Central memory CD4-positive, alpha-beta T cell (primary cell): Measurements from ENCODE around the gene DUOXA2.
"Not testable (repeated sequence)": the region's sequence is repeated elsewhere in the genome, so short reads cannot be mapped to it uniquely, and the experiment has no call there.

Experiments
- DNase-seq: peaks from one replicate; pipeline ENCODE4 v3.0.0; 2022

The DUOXA2 gene

DNA sequence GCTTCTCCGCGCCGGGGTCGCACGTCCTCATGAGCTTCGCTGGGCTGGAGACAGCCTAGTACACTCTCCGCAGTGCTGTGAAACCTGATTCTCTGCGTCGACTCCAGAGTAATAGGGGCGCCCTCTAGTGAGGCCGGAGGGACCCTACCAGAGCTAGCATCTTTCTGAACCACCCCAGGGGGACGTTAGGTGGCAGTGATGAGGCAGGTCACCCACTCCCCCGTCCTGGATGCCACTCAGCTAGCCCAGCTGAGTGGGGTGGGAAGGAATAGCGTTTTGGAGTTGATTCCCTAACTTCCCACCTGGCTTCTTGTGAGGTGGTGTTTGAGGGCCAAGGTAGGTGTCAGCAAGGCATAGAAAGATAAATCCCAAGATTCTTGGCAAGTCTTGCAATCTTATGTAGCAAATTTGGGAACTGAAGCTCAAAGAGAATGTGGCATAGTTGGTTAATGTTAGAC lies 4.0 kb downstream of the DUOXA2 start:
- DNase-seq: peak; percentile 76

DNA sequence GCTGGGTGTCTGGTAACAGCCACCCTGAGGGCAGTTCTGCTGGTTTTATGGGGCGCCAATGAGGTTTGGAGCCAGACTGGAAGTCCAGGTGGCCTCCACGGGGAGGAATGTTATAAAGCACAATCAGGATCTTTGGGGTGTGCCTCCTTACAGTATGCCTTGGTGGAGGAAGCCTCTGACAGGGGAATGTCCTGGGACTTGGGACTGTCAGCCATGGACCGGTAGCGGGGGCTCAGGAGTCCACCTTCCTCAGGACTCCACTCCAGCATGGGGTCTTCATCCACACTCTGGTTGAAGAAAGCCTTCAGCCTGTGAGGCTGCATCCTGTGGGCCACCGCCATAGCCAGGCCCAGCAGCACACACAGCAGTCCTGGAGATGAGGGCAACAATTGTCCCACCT lies 4.9 kb downstream of the DUOXA2 start:
- no peak for DNase-seq

DNA sequence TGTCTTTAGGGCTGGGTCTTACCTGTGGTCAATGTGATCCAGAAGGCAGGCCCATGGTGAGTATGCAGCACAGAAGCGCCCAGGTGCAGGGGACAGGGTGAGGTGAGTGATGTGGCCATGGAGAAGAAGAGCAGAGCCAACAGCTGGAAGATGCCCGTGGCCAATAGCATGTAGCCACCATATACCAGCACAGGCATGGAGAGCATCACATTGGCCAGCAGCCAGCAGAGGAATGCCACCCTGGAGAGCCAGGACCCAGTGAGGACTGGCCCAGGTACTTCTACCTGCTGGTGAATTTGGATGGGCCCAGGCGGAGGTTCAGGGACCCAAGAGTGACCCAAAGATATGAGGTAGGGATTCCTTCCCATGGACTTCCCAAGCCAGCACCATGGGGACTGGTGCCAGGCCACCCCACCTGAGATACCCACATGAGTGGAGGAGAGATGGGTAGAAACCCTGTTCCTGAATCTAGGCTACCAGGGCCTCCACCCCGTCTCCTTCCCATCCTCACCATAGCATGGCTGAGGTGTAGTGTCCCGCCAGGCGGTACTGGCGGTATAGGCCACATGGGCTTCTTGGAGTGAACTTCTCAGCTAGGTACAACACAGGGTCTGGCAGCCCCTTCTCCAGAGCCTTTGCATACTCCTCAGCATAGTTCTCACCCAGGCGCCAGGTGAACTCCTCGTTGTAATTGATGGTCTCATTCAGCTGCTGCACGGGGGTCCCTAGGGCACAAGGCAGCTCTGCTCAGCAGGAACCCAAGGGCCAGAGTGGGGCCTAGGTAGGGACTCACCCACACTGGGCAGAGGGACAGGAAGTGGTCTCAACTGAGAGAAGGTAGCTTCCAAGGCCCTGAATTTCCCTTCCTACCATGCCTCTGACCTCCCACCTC lies 6.2 kb downstream of the DUOXA2 start:
- DNase-seq: no peak

DNA sequence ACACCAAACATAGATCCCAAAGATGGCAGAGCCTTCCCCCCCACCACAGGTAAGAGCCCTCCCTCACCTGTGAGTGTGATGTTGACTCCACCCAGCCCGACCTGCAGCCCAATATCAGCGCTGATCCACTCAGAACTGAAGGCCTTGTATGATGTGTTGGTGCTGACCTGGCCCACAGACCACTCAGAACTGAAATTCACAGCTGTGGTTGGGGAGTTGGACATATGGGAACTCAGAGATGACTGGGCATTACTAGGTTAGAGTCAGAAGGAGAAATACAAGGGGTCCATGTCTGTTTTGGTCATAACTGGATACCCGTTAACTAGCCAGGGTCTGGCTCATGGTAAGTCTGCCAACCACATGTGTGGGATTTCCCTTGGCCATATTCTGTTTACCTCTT lies 6.9 kb downstream of the DUOXA2 start:
- DNase-seq: no peak

DNA sequence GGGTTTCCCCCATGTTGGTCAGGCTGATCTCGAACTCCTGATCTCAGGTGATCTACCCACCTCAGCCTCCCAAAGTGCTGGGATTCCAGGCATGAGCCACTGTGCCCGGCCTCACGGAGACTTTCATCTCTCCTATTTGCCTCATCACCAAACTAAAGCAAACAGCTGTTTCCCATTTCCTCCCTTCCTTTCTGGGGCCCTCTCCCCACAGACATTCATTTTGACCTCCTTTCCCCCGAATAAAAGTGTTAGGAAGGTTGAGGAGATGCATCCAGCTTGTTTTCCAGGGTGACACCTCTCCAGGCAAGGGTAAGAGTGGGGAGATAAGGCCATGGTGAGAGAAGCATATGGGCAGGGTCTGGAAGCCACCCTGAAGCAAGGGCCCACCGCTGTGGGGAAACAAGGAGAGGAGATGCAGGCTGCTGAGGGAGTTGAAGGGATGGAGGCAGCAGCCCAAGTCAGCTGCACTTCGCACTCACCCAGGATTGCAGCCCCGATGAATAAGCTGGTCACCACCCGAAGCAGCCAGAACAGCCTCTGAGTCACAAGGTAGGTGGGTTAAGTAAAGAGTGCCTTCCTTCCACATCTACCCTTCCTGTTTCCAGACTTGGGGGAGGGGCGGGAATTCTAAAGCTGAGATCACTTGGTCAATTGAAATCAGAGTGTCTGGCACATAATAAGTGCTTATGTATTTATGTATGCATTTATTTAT lies 7.7 kb downstream of the DUOXA2 start:
- DNase-seq: no peak

DNA sequence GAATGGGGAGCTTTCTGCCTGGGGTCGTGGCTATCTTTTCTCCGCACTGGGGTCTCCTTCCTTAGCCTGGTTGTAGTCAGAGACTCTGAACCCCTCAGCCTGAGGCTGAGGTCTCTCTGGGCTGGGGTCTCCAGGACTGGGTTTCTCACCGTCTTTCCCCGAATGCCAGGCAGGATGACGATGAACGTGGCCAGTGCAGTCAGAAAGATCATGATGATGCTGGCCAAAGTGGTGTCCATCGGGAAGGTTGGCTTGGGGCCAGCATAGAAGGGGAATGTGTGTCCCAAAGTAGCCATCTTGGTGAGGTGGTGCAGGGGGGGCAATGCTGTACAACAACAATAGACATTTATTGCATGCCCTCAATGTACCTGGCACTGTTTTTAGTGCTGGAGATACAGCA lies 8.6 kb downstream of the DUOXA2 start:
- DNase-seq: no peak

DNA sequence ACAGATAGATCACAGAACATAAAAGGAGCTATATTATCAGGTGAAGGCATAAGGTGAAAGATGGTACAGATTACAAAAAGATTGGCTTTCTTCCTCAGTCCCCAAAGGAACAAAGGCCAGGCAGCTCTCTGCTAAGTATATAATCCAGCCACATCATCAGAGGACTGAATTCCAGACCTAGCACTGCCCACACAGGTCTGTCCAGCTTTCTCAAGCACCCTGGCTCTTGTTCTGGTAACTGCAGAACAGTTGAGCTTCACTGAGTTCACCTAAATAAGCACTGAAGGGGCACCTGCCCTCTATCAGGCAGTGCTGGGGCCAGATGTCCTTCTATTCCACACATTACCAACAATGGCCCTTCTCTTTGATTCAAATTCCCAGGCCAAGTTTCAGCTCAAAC lies 9.3 kb downstream of the DUOXA2 start:
- no peak for DNase-seq

DNA sequence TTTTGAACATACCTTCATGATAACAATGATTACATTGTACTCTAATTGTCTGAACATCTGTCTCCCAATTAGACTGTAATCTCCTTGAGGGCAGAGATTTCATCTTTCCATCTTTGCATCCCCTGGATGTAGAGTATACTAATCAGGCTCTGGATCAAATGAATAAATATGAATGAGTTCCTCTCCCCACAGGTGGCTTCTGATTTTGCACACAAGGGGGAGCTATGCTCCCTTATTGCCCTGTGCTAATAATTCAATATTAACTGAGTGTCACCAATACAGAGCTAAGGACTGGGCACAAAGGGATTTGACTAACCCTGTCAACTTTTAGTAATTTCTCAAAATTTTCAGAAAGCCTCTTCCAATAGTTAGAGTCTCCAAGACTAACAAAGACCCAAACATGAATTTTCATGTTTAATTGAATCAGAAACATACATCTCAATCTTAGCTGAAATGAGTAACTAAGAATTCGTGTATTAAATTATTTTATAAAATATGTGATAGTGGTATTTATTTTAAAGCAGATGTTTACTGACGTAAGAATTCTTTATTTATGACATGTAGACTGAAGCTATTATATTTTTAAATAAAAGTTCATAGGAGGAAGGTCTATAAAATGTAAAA lies 12.5 kb downstream of the DUOXA2 start:
- DNase-seq: peak; percentile 39

DNA sequence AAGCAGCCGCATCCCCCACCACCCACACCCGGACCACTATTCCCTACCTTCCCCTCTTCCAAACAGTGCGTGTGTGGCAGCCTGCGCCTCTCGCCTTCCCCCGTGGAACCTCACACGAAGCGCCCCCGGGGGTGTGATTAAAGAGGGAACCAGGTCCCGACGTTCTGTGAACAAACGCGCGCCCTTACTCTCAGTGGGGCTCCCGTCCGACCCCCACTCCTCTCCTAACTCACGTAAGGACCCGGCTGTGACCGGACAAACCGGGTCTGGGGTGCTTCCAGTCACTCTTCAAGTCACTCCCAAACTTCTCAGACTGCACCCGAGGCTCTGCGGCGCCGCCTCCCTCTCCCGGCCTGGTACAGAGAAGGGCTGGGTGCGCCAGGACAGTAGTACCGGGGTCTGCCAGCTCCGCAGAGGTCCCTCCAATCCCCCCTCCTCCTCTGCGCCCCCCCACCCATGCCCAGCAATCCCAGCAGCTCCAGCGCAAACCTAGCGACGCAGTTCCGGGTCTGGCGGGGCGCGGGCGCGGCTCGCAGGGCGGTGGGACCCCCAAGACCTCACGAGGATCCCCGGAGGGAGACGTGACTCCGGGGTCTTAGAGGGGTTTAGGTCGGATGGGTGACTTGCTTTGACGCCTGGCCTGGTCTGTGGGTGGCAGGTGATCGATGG lies 15.0 kb downstream of the DUOXA2 start:
- DNase-seq: no peak

DNA sequence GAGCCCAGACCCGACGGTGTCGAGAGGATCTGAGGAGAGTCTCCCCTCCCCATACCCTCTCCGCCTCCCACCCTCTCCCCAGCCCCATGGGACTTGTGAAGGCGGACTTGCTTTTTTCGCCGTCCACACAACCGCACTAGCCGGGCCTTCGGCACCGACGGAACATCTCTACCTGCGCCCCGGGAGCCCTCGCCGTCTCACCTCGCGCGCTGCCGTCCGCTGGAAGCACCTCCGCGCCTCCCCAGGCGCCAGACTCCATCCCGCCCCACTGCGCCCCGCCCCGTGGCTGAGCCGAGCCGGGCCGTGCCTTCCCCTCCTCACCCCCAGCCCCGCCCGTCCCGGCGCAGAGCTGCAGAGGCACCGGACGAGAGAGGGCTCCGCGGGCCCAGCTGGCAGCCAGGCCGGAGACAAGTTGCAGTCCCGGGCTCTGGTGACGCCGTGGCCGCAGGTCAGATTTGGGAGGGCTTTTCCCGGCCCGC lies 15.6 kb downstream of the DUOXA2 start, which contains the start of the genes DUOX1 and DUOXA1:
DUOX1 (plus strand) TSS at position 344 of the 479 bp plus-strand sequence. CDS start 1,973 bp downstream, outside the sequence.
DUOXA1 (minus strand) TSS at position 229 of the 479 bp plus-strand sequence. CDS start 6,865 bp downstream, outside the sequence.
- no peak for DNase-seq

DNA sequence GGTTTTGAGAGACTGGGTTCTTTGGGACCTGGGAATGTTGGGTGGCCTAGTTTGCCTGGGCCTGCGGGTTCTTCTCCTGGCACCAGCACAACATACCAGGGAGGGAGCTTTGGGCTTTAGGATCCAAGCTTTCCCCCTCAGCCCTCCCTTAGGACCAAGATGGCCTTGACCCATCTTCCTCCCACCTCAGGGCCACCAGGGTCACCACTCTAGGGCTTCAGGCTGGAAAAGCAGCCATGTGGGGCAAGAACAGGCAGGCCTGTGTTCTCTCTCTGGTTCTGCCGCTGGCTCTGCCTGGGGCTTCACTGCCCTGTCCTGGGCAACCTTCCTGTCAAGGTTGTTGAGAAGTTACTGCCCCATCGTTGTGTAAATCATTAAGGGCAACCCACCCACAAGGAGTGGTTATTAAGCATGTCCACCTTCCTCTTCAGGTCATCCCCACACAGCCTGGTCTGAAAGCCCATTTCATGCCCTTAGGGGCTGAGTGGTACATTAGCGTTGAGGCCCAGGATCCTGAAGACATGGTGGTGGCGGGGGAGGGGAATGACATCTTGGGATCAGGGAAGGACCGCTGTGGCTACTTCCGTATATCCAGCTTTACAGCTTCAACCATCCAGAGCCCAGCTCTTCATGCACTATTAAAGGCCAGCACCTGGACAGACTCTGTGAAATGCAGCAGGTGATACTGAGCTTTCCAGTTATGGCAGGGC lies 16.3 kb downstream of the DUOXA2 start:
- no peak for DNase-seq

DNA sequence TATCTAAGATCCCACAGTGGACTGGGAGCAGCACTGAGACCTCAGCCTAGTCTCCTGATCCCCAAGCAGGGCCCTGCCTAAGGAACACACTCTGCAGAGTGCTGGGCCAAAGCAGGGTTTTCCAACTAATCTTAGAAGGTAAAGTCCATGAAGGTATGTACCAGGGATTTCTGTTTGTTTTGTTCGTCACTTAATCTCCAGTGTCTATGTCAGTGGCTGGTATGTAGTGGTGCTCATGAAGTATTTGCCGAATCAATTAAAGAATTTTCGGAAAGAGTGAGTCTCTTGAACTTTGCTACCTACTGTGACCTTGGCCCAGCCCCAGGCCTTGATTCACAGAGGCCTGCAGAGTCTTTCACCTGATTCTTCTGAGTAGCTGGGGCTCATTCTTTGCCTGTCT lies 17.4 kb downstream of the DUOXA2 start:
- no peak for DNase-seq

DNA sequence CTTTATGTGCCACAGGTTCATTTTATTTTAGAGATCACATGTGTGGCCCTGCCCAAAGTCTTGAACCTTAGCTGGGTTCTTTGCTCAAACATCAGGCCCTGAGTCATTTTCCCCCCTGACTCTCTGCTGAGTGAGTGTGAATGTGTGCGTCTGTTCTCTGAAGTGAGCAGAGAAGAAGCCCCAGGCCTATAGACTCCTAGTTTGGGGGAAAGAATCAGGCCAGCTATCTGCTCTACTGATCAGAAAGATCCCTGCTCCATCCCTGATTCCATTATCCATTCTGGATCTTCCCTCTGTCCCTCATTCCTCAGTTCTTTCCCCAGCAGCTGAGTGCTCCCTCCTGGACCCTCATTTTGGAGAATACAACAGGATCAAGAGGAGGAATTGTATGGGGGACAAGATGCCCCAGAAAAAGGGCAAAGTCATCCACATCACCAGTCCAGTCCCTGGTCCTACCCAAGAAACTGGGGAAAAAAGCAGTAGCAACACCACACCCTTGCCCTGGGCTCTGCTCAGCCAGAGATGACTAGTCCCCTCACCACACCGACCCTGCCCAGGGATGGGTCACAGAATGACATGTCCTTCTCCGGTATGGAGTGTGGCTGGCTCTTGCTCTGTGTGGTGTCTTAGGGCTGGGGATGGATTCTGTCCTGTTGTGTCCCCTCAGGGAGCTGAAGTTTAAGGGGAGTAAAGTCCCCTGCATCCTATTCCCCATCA lies 18.9 kb downstream of the DUOXA2 start:
- no peak for DNase-seq

DNA sequence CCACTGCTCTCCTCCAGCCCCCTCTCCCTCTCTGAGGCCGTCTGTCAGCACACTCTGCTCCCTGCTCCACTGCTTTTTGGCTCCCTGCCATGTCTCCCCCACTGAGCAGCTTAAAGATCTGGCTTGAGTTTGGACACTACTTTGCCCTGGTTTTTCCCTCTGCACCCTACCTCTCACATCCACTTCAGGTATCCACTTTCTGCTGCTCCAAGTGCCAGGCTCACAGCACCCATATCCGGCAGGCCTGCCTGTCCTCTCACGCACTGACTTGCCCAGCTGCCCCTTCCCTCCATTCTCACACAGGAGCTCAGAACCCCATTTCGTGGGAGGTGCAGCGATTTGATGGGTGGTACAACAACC lies 19.4 kb downstream of the DUOXA2 start:
- no peak for DNase-seq

DNA sequence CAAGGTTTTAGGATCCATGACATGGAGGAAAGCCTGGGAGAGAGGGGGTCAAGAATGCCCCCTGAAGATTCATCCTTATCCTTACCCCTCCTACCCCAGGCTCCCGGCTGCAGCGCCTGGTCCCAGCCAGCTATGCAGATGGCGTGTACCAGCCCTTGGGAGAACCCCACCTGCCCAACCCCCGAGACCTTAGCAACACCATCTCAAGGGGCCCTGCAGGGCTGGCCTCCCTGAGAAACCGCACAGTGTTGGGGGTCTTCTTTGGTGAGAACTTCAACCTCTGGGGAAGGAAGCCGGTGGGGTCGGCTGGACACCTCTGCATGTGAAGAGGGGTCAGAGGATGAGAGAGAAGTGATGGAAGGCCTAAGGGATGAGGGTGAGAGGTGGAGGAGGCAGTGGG lies 19.9 kb downstream of the DUOXA2 start:
- DNase-seq: no peak

DNA sequence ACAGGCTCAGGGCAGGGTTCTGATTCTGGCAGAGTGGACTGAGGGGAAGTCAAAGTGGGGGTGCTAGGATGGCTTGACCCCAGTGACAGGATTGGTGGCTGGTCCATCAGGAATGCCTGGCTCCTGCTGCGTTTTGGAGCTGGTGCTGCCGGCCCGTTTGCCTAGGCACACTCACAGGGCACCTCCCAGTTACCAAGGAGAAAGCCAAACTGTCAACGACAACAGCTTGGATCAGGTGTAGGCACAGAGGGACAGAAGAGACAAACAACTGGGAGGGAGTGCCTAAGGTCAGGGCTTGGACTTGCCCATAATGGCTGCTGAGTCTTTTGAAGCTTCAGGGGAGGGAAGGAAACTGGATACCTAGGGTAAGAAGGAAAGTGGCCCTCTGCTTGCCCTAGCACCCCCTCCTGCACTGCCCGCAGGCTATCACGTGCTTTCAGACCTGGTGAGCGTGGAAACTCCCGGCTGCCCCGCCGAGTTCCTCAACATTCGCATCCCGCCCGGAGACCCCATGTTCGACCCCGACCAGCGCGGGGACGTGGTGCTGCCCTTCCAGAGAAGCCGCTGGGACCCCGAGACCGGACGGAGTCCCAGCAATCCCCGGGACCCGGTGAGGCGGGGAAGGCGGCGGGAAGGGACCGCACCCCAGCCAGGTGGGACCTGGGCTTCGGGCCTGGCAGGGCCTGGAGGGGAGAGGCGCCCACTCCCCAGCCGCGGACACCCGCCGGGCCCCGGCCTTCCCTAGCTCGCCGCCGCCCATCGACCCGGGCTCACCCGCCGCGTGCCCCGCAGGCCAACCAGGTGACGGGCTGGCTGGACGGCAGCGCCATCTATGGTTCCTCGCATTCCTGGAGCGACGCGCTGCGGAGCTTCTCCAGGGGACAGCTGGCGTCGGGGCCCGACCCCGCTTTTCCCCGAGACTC lies 20.8 kb downstream of the DUOXA2 start:
- no peak for DNase-seq

DNA sequence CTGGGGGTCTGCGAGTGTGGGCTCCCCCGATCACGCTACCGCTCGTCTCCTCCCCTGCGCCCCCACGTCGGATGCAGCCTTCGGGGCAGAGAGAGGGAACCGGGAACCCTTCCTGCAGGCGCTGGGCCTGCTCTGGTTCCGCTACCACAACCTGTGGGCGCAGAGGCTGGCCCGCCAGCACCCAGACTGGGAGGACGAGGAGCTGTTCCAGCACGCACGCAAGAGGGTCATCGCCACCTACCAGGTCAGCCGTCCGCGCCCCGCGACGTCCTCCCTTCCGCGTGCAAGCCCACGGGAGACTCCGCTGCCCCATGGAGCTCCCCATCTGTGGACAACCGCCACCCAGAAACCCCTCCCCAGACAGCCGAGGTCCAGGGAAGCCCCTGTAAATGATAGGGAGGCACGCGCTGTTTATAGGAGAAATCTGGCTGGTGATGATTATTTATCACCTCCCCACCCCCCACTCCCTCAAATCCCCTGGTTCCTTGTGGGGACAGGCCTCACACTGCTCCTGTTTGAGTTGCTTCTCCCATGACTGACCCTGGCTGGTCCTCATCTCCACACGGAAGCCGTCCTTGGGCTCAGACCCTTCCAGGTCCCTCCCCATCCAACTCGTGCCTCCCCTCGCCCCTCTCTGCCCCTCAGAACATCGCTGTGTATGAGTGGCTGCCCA lies 21.7 kb downstream of the DUOXA2 start:
- DNase-seq: not testable (repeated sequence)

DNA sequence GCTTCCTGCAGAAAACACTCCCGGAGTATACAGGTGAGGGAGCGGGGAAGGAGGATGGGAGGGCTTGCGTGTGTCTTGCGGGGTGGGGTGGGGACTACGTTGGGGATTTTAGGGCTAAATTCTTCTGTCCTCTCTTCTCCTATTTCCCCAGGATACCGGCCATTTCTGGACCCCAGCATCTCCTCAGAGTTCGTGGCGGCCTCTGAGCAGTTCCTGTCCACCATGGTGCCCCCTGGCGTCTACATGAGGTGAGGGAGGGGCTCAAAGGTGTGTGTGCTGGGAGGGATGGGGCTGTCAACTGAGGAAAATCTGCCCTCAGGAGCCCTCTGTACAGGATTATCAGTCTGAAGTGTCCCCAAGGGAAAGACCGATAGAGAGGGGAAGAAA lies 22.2 kb downstream of the DUOXA2 start:
- no peak for DNase-seq

DNA sequence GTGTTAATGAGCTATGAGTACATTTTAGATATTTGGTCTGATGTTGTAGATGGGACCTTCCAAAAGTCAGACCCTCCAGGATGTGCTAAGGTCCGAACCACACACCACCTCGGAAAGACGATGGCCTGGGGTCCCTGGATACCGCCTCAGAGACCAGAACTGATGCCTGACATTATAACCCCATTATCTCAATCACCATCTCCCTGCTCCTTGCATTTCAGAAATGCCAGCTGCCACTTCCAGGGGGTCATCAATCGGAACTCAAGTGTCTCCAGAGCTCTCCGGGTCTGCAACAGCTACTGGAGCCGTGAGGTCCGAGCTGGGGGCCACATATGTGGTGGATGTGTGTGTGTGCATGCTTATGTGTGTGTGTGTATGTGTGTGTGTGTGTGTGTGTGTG lies 23.6 kb downstream of the DUOXA2 start:
- no peak for DNase-seq
